ENCODE data around the gene SYTL3. TPM values are rescaled to one million over a fixed set of nuclear protein-coding genes. Genes with fewer than 3 reads are reported as not detected.

Gene SYTL3
- total RNA-seq, 5 donors from 2014 or later (not counting 1 experiment from before 2014, with no cell fraction given), result 14.4 to 45.6 (median 22.9) TPM

DNA sequence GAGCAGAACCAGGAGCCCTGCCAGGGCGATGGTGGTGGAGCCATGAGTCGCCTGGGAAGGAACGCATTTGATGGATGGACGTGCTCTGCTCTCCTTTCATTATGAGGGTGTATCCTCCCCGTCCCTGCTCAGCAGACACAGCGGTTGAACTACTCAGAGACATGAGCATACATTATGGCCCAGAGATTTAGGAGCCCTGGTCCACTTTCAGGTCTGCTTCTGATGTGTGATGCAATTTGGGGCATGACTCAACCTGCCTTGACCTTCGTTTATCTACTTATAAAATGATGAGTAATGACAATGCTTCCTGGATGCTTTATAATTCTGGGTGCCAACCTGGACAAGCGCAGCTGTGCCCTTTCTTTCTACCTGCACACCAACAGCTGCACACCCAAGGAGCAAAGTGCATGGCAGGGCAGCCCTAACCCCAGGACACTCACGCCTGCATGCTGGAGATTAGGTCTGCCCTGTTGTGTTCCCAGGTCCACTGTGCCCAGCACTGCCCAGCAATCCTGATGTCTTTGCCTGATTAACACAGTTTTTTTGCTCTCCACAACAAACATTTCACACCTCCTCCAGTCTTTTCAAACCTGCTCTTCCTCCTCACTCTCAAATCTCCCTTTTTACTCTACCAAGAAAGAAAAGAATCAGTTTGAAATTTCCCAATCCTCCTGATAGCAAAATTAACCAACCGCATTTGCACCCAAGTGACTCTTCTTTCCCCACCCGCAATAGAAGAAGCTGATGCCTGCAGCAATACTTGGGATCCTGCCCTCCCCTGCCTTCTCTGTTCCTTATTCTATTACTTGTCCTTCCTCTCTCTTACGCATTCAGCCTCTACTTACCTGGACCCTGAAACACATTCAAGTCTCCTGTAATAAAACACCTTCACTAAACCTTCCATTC, 88.1 kb downstream of the SYTL3 start:
- 98% methylated on average over 8 of the region's 12 CpGs for WGBS (ENCODE audit: insufficient coverage)
- peaks cover 9 to 20% (median 15%) of the 10 kb centered on the region in 3 donors for H3K9me3 Mint-ChIP-seq
- no peak for DNase-seq
- H3K4me1 Mint-ChIP-seq, result peaks cover 0 to 5% (median 0%) of the 10 kb centered on the region in 3 donors
- H3K4me1 ChIP-seq (ENCODE audit: control insufficient read depth in 1 of 2, extremely low read depth in 1 of 2, insufficient read depth in 2 of 2, low read length in 2 of 2), result peaks cover 0 to 3% of the 10 kb centered on the region in 2 experiments
- ATAC-seq (replicated peaks in 1 of 4), result no peak
- H3K36me3 ChIP-seq (ENCODE audit: control insufficient read depth in 2 of 2, extremely low read depth in 1 of 2, insufficient read depth in 1 of 2, low read length in 1 of 2), result peaks cover 12 to 34% of the 10 kb centered on the region in 2 donors
- ChIA-PET POLR2A (interaction anchor here in 1 of 2 donors (0.6 kb wide), 1 partner anchor 49 kb away, joined by 6 read pairs; no protein-coding TSS in a partner anchor), CTCF (interaction anchor here in 1 of 2 donors (1.1 kb wide), 1 partner anchor 36 kb away, joined by 3 read pairs; no protein-coding TSS in a partner anchor)
- H3K27ac Mint-ChIP-seq, result peak overlapping the region in 1 of 2 donors; percentile 43
- H3K36me3 Mint-ChIP-seq, result peaks cover 73% of the 10 kb centered on the region
- H3K27ac ChIP-seq (ENCODE audit: low read length), result no peak overlapping the region
- H3K27me3 ChIP-seq (replicated peaks in 1 of 2; ENCODE audit: control insufficient read depth in 2 of 2, extremely low read depth in 1 of 2, insufficient read depth in 2 of 2, low read length in 1 of 2), result peaks cover 0 to 4% of the 10 kb centered on the region in 2 experiments
- no peaks in the 10 kb centered on the region for H3K27me3 Mint-ChIP-seq
- no peaks in the 10 kb centered on the region for H3K9me3 ChIP-seq
- H3K4me3 ChIP-seq (ENCODE audit: control insufficient read depth in 1 of 2, extremely low read depth in 1 of 2, low read length in 1 of 2), result no peak overlapping the region
- H3K4me3 Mint-ChIP-seq, result no peak overlapping the region

GRCh38 chr6:158739673-158740072, 89.8 kb downstream of the SYTL3 start:
- H3K4me1 Mint-ChIP-seq, result peaks cover 0 to 5% (median 0%) of the 10 kb centered on the region in 3 donors
- Histone ChIP-seq H3K4me3 (ENCODE audit: control insufficient read depth in 1 of 2, extremely low read depth in 1 of 2, low read length in 1 of 2) (no peak overlapping the region), H3K9me3 (no peaks in the 10 kb centered on the region), H3K4me1 (ENCODE audit: control insufficient read depth in 1 of 2, extremely low read depth in 1 of 2, insufficient read depth in 2 of 2, low read length in 2 of 2) (peaks cover 0 to 3% of the 10 kb centered on the region in 2 experiments), H3K27ac (ENCODE audit: low read length) (no peak overlapping the region), H3K27me3 (replicated peaks in 1 of 2; ENCODE audit: control insufficient read depth in 2 of 2, extremely low read depth in 1 of 2, insufficient read depth in 2 of 2, low read length in 1 of 2) (no peaks in the 10 kb centered on the region), H3K36me3 (ENCODE audit: control insufficient read depth in 2 of 2, extremely low read depth in 1 of 2, insufficient read depth in 1 of 2, low read length in 1 of 2) (peaks cover 6 to 35% of the 10 kb centered on the region in 2 donors)
- WGBS (ENCODE audit: insufficient coverage), result no CpG with 5 or more reads among the region's 1 CpG
- ChIA-PET POLR2A (no interaction called here), CTCF (no interaction called here)
- no peak overlapping the region for H3K27ac Mint-ChIP-seq
- H3K27me3 Mint-ChIP-seq, result no peaks in the 10 kb centered on the region
- no peak overlapping the region for H3K4me3 Mint-ChIP-seq
- H3K9me3 Mint-ChIP-seq, result peaks cover 9 to 18% (median 15%) of the 10 kb centered on the region in 3 donors
- ATAC-seq (replicated peaks in 1 of 4) (no peak), DNase-seq (no peak)
- H3K36me3 Mint-ChIP-seq, result peaks cover 77% of the 10 kb centered on the region

- ChIA-PET CTCF (interaction anchor here (0.6 to 0.7 kb wide), 5 partner anchors 18 to 782 kb away, joined by 3 to 4 read pairs (median 3); no protein-coding TSS in a partner anchor), POLR2A (interaction anchor here (0.6 to 0.7 kb wide), 7 partner anchors 9 to 577 kb away, joined by 3 to 10 read pairs (median 6); no protein-coding TSS in a partner anchor)
- H3K9me3 Mint-ChIP-seq, result peaks cover 9 to 15% (median 14%) of the 10 kb centered on the region in 3 donors
- 99% methylated on average over 6 of the region's 6 CpGs for WGBS (ENCODE audit: insufficient coverage)
- Histone ChIP-seq H3K27me3 (replicated peaks in 1 of 2; ENCODE audit: control insufficient read depth in 2 of 2, extremely low read depth in 1 of 2, insufficient read depth in 2 of 2, low read length in 1 of 2) (no peaks in the 10 kb centered on the region), H3K4me3 (ENCODE audit: control insufficient read depth in 1 of 2, extremely low read depth in 1 of 2, low read length in 1 of 2) (no peak overlapping the region), H3K27ac (ENCODE audit: low read length) (no peak overlapping the region), H3K36me3 (ENCODE audit: control insufficient read depth in 2 of 2, extremely low read depth in 1 of 2, insufficient read depth in 1 of 2, low read length in 1 of 2) (peaks cover 0 to 32% of the 10 kb centered on the region in 2 donors), H3K9me3 (no peaks in the 10 kb centered on the region), H3K4me1 (ENCODE audit: control insufficient read depth in 1 of 2, extremely low read depth in 1 of 2, insufficient read depth in 2 of 2, low read length in 2 of 2) (no peaks in the 10 kb centered on the region)
- DNase-seq, result no peak
- H3K27me3 Mint-ChIP-seq, result no peaks in the 10 kb centered on the region
- no peak overlapping the region for H3K27ac Mint-ChIP-seq
- H3K4me1 Mint-ChIP-seq, result no peaks in the 10 kb centered on the region
- no peak overlapping the region for H3K4me3 Mint-ChIP-seq
- no peak for ATAC-seq (replicated peaks in 1 of 4)
- H3K36me3 Mint-ChIP-seq, result peaks cover 71% of the 10 kb centered on the region
These were observed 93.3 kb downstream of the SYTL3 start for GRCh38 chr6:158743033-158743651.

GRCh38 chr6:158744986-158745430, 95.2 kb downstream of the SYTL3 start:
- H3K27ac ChIP-seq (ENCODE audit: low read length), result no peak overlapping the region
- WGBS (ENCODE audit: insufficient coverage), result 97% methylated on average over 5 of the region's 5 CpGs
- H3K36me3 Mint-ChIP-seq, result peaks cover 58% of the 10 kb centered on the region
- H3K27me3 ChIP-seq (replicated peaks in 1 of 2; ENCODE audit: control insufficient read depth in 2 of 2, extremely low read depth in 1 of 2, insufficient read depth in 2 of 2, low read length in 1 of 2), result no peaks in the 10 kb centered on the region
- ATAC-seq (replicated peaks in 1 of 4) (no peak), DNase-seq (no peak)
- peaks cover 0 to 26% of the 10 kb centered on the region in 2 donors for H3K36me3 ChIP-seq (ENCODE audit: control insufficient read depth in 2 of 2, extremely low read depth in 1 of 2, insufficient read depth in 1 of 2, low read length in 1 of 2)
- no peaks in the 10 kb centered on the region for H3K9me3 ChIP-seq
- no peaks in the 10 kb centered on the region for H3K9me3 Mint-ChIP-seq
- H3K4me1 ChIP-seq (ENCODE audit: control insufficient read depth in 1 of 2, extremely low read depth in 1 of 2, insufficient read depth in 2 of 2, low read length in 2 of 2), result no peaks in the 10 kb centered on the region
- peak overlapping the region in 1 of 2 donors; percentile 19 for H3K27ac Mint-ChIP-seq
- ChIA-PET CTCF (no interaction called here), POLR2A (no interaction called here)
- no peaks in the 10 kb centered on the region for H3K27me3 Mint-ChIP-seq
- H3K4me3 ChIP-seq (ENCODE audit: control insufficient read depth in 1 of 2, extremely low read depth in 1 of 2, low read length in 1 of 2), result no peak overlapping the region
- no peak overlapping the region for H3K4me3 Mint-ChIP-seq
- H3K4me1 Mint-ChIP-seq, result no peaks in the 10 kb centered on the region

- Mint-ChIP-seq H3K4me1 (no peaks in the 10 kb centered on the region), H3K9me3 (no peaks in the 10 kb centered on the region), H3K36me3 (peaks cover 23% of the 10 kb centered on the region), H3K4me3 (no peak overlapping the region), H3K27me3 (no peaks in the 10 kb centered on the region), H3K27ac (peak overlapping the region in 1 of 2 donors; percentile 6)
- WGBS (ENCODE audit: insufficient coverage), result 90% methylated on average over 3 of the region's 9 CpGs
- ATAC-seq (replicated peaks in 1 of 4) (no peak), DNase-seq (no peak)
- Histone ChIP-seq H3K4me3 (ENCODE audit: control insufficient read depth in 1 of 2, extremely low read depth in 1 of 2, low read length in 1 of 2) (no peak overlapping the region), H3K4me1 (ENCODE audit: control insufficient read depth in 1 of 2, extremely low read depth in 1 of 2, insufficient read depth in 2 of 2, low read length in 2 of 2) (no peaks in the 10 kb centered on the region), H3K27ac (ENCODE audit: low read length) (no peak overlapping the region), H3K36me3 (ENCODE audit: control insufficient read depth in 2 of 2, extremely low read depth in 1 of 2, insufficient read depth in 1 of 2, low read length in 1 of 2) (peaks cover 15 to 39% of the 10 kb centered on the region in 2 donors), H3K27me3 (replicated peaks in 1 of 2; ENCODE audit: control insufficient read depth in 2 of 2, extremely low read depth in 1 of 2, insufficient read depth in 2 of 2, low read length in 1 of 2) (no peaks in the 10 kb centered on the region), H3K9me3 (no peaks in the 10 kb centered on the region)
- ChIA-PET CTCF (no interaction called here), POLR2A (no interaction called here)
These were observed 101.4 kb downstream of the SYTL3 start for GRCh38 chr6:158751224-158751623.

GRCh38 chr6:158751921-158752320, 102.1 kb downstream of the SYTL3 start:
- Mint-ChIP-seq H3K27ac (no peak overlapping the region), H3K4me3 (no peak overlapping the region), H3K4me1 (no peaks in the 10 kb centered on the region), H3K9me3 (no peaks in the 10 kb centered on the region), H3K27me3 (no peaks in the 10 kb centered on the region), H3K36me3 (peaks cover 23% of the 10 kb centered on the region)
- WGBS (ENCODE audit: insufficient coverage), result 92% methylated on average over 4 of the region's 9 CpGs
- ChIA-PET CTCF (no interaction called here), POLR2A (no interaction called here)
- ATAC-seq (replicated peaks in 1 of 4) (no peak), DNase-seq (no peak)
- Histone ChIP-seq H3K9me3 (no peaks in the 10 kb centered on the region), H3K4me3 (ENCODE audit: control insufficient read depth in 1 of 2, extremely low read depth in 1 of 2, low read length in 1 of 2) (no peak overlapping the region), H3K36me3 (ENCODE audit: control insufficient read depth in 2 of 2, extremely low read depth in 1 of 2, insufficient read depth in 1 of 2, low read length in 1 of 2) (peaks cover 15 to 39% of the 10 kb centered on the region in 2 donors), H3K27me3 (replicated peaks in 1 of 2; ENCODE audit: control insufficient read depth in 2 of 2, extremely low read depth in 1 of 2, insufficient read depth in 2 of 2, low read length in 1 of 2) (no peaks in the 10 kb centered on the region), H3K27ac (ENCODE audit: low read length) (no peak overlapping the region), H3K4me1 (ENCODE audit: control insufficient read depth in 1 of 2, extremely low read depth in 1 of 2, insufficient read depth in 2 of 2, low read length in 2 of 2) (no peaks in the 10 kb centered on the region)

Measured in T-cell (primary cell).